Inflammatory macrophage treated with lipopolysaccharide for 4 hours (primary cell): ENCODE data around the gene OSBPL3.

Experiments used
- DNase-seq: peaks from one replicate; pipeline ENCODE4 v3.0.0-alpha.2; 2020

Gene OSBPL3

GRCh38 chr7:24952464-24952863 is 27.5 kb downstream of the OSBPL3 start:
- DNase-seq = no peak

GRCh38 chr7:24951441-24951980 is 28.5 kb downstream of the OSBPL3 start:
- peak; percentile 48 for DNase-seq

GRCh38 chr7:24949884-24950283 is 30.1 kb downstream of the OSBPL3 start:
- DNase-seq = no peak

- no peak for DNase-seq
These were observed 31.2 kb downstream of the OSBPL3 start for GRCh38 chr7:24948739-24949138.

DNA sequence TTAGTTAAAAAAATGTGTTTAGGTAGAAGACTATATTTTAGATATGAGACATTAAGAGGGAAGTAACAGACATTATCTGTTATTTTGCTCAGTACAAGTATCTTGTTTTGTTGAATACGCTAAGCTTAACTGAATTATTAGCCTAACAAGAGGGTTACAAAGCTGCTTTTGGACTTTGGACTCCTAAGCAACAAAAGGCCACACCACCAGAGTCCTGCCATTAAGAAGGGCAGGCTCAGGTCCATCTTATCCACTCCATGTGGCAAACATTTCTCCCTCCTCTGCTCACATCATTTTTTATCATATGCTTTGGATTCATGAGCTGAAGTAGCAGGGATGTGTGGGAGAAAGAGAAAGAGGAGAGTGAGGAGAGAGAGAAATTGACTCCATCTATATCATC is 33.5 kb downstream of the OSBPL3 start:
- no peak for DNase-seq

DNA sequence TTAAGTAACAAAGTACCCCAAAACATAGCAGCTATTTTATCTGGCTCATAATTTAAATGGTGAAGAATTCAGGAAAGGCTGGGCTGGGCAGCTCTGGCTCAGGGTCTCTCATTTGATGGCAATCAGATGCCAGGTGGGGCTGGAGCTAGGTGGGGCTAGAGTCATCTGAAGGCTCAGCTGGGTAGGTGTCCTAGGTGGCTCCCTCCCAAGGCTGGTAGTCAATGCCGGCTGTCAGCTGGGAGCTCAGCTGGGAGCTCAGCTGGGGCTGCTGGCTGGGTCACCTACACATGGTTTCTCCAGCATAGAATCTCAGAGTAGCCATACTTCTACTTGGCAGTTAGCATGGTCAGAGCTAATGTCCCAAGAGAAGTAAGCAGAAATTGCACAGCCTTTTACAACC is 34.1 kb downstream of the OSBPL3 start:
- no peak for DNase-seq

DNA sequence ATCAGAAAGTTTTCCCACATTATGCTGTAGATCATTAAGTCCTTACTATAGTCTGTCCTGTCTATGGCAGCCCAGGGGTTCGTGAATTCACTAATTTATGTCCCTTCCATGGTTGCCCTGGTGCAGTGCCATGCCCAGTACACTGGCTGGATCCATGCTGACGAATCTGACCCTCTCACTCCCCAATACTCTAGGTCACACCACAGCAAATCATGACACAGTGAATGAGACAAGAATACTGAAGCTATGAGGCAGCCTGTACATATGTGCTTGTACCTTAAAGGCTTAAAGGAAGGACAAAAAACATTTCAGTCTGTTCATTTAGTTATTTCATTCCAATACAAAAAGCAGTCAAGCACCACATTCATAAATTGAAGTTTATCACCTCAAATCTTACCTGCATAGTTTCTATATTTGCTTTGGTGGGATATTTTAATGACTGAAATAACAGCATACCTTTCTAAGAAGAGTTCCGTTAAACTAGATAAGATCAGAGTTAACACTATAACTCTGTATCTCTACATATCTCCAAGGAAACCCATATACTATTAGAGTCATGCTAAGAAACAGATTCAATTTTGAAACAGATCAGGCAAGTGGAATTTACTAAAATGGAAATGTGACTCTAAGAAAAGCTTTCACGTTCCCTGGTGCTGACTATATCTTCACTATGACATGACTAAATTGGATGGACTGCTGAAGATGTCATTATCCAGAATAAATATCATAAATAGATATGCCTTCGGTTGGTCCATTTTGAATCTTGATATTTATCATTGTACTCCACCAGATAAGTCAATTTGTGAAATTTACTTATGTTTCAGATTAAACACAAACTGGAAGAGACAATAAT is 36.7 kb downstream of the OSBPL3 start:
- DNase-seq = no peak

- no peak for DNase-seq
These were observed 37.8 kb downstream of the OSBPL3 start for GRCh38 chr7:24942226-24942625.

DNA sequence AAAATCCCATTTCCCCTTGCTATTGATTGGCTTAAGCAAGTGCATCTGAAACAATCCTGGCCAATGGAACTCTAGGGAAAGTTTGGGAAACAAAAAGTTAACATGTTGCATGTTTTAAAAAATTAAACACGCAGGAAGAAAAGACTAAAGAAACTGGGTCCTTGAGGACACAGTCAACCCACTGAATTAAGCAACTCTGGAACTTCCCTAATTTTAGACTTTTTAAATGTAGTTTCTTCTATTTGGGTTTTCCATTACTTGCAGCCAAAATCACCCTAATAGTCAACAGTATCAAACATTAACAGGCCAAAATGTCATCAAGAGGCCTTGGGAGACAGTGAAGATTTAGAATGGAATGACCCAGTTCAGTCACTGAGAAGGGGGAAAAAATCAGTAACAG is 40.6 kb downstream of the OSBPL3 start:
- DNase-seq = peak; percentile 84

- no peak for DNase-seq
These were observed 43.7 kb downstream of the OSBPL3 start for GRCh38 chr7:24936121-24936824.

DNA sequence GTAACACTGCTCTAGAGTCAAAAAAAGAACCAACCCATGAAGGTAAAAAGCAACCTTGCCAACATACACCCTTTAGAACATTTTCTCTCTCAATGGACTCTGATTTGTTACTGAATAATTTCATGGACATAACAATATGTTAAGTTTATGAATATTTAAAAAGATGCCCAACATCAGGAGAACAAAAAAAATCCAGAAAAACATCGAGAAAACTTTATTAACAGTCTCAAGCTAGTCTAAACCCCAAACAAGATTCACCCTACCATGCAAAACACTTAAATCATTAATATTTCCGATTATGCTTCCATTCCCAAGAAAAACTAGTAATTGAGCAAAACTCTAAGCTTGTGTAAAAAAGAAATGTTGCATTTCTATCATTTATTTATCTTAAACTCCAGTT is 46.7 kb downstream of the OSBPL3 start:
- DNase-seq = no peak

DNA sequence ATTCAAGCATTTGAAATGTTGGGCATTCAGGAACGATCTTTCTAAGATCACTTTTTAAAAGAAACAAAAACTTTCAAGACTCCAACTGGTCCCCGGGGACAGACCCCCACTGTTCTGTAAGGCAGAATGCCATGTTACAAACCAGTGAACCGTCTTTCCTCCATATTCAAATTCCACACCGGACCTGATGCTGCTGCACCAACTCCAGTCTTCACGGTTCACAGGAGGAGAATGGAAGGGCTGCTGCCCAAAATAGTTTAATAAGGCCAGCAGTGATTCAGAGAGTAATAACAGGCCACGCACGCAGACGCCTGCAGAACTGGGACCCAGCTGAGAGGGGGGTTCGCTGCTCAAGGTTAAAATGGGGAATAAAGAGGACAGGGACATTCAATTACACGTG is 47.2 kb downstream of the OSBPL3 start:
- DNase-seq = no peak

- DNase-seq = no peak
These were observed 47.6 kb downstream of the OSBPL3 start for GRCh38 chr7:24932389-24932788.

GRCh38 chr7:24931844-24932243 is 48.1 kb downstream of the OSBPL3 start:
- peak; percentile 21 for DNase-seq

GRCh38 chr7:24930856-24931255 is 49.1 kb downstream of the OSBPL3 start:
- no peak for DNase-seq

DNA sequence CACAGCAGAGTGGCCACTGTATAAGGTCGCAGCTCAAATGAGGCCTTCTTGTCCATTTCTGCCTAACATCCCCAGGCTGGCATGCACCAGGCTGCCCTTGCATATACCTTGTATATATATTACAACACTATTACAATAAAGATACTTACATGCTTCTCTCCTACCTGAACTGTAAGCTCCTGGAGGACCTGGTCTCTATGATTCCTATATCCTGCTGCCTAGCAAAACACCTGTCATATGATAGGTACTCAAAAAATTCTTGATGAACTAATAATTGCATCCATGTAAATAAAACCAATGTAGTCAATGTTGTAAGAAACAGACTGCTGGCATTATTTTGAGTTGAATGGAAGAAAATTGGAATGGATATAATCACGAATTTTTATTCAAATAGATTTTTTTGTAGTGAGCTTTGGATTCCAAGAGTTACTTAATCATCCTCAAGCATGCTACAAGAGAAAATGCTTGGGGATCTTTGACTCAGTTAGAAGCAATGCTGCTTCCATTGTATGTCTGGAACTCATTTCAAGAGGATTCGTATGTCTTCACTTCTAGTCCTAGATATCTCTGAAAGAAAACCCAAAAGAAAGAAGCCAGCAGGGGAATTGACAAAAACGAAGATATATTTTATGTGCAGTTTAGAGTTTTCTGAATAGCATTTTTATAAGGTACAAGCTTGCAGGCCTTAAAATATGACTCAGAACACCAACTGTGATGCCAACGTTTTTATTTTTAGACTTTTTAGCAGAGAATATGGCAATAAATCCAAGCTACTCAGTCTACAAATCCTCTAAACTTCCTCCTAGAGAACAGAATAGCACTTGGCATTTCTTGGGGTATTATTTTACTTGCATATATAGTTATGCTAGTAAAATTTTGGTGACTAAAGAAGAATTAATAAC is 53.1 kb downstream of the OSBPL3 start:
- DNase-seq = no peak

GRCh38 chr7:24924375-24924774 is 55.6 kb downstream of the OSBPL3 start:
- DNase-seq = peak; percentile 13

DNA sequence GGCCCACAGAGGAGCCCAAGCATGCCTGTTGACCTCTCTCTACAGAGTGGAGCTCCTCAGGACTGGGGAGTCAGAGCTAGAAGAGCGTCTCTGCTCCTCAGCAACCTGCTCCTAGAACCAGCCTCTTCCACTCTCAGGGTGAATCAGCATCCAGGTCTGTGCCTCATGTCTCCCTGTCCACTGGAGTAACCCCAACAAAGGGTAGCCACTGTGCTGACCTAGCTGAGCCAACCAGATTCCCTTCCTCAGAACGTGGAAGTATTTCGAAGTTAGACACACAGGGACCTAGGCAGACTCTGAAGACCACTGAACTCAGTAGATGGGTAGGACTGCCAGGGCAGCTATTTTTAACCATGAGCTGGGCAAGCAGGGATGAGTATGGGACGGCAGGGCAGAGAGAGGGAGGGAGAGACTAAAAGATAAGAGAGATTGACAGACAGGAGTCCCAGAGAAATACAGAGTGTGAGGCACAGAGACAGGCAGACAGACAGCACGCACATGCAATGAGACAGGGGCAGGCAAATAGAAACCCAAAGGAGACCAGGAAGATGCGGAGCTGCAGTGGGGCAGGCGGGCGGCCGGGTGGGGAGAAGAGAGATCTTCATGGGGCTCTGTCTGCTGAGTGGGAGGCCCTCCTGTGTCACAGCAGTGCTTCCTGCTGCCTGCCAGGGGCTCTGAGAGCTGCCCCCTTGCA is 56.7 kb downstream of the OSBPL3 start:
- DNase-seq = no peak

GRCh38 chr7:24922099-24922773 is 57.7 kb downstream of the OSBPL3 start:
- DNase-seq = no peak

DNA sequence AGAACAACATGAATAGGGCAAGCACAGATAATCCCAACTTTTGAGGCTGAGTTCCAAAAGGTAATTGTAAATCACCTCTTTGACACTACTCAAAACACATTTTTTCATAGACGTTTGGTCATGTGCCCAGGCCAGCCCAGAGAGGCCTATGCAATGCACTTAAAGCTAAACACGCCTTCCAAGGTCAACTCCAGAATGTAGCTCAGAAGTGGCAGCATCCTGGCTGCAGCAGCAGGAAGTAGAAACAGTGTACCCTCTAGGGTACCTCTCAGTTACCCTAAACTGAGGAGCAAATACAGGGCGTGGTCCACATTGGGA is 58.7 kb downstream of the OSBPL3 start:
- no peak for DNase-seq

DNA sequence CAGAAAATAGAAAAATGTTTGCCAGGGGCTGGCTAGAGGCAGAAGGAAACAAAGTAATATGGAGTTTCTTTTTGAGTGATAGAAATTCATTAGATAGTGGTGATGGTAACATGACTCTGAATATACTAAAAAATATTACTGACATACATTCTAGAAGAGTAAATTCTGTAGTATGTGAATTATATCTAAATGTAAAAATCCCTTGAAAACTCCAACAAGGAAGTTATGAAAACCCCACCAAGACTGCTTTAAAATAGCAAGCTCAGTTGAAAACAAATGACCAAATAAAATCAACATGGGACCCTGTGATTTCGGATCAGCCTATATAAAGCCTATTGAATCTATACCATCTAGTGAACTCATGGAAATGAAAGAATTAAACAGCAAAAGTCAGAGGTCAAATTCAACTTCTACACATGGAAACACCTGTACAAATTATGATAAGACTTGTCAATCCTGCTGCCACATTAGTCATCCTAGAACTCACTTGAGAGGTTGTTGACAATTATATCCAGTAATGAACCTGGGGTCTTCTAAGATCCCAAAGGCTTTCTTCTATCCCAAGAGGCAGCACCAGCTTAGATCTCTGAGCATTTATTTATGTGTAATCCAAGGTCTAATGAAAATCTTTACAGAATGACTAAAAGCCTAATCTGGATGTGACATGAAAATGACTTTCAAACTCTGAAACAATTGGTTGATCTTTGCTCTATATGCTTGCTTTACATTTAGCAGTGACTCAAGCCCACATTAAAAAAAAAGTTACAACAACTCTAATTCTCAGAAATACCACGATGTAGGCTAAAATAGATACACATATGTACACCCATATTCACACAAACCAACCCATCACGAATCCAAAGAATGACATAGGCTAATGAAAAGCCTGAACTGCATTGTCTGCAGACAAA is 59.3 kb downstream of the OSBPL3 start:
- peak; percentile 14 for DNase-seq
